ENCODE results near the gene GNL3L.
"Not testable (repeated sequence)": the region's sequence is repeated elsewhere in the genome, so short reads cannot be mapped to it uniquely, and the experiment has no call there.

The GNL3L gene

GRCh38 chrX:54550821-54551220 is 20.8 kb downstream of the GNL3L start:
- no peaks in the 10 kb centered on the region for H3K79me2 ChIP-seq (ENCODE audit: control insufficient read depth, low read length)
- no peaks in the 10 kb centered on the region for H3K27me3 ChIP-seq (ENCODE audit: control insufficient read depth, low read length)
- no peaks in the 10 kb centered on the region for H3K4me1 ChIP-seq (ENCODE audit: control insufficient read depth, low read length)
- no peak overlapping the region for H3K4me2 ChIP-seq (ENCODE audit: low read length)
- no peaks in the 10 kb centered on the region for H3F3A ChIP-seq (ENCODE audit: control insufficient read depth, insufficient read depth)
- H4K20me1 ChIP-seq (ENCODE audit: control insufficient read depth, insufficient read depth, low read depth, low read length): no peaks in the 10 kb centered on the region
- H3K9me2 ChIP-seq (replicated peaks; ENCODE audit: control insufficient read depth, low read length): no peaks in the 10 kb centered on the region
- H3K27ac ChIP-seq (ENCODE audit: low read depth, low read length): no peak overlapping the region
- TF ChIP-seq CTCF (IDR thresholded peaks at IDR 0.05; ENCODE audit: low read depth, low read length, poor library complexity, severe bottlenecking) (no peak), EZH2phosphoT487 (IDR thresholded peaks at IDR 0.05; ENCODE audit: borderline replicate concordance, low read length) (no peak)
- H3K9me3 ChIP-seq (ENCODE audit: control insufficient read depth, insufficient read depth, low read length): no peaks in the 10 kb centered on the region
- H3K36me3 ChIP-seq (ENCODE audit: control insufficient read depth, low read length): peaks cover 67% of the 10 kb centered on the region
- no peak overlapping the region for H3K4me3 ChIP-seq (ENCODE audit: low read length)

DNA sequence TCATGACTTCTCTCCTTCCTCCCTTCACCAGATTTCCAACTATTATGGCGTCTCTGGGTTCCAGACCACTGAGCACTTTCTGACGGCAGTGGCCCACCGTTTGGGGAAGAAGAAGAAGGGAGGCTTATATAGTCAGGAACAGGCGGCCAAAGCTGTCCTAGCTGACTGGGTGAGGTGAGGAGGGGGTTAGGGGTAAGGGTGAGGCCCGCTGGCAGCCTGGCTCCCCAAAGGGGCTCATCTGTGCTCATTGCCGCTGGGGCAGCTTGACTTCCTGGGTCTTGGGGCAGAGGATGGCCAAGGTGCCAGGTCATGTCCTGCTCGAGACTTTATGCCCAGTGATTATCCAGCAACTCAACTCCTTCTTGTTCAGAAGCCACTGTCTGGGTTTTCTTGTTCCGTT is 21.8 kb downstream of the GNL3L start:
- no peaks in the 10 kb centered on the region for H4K20me1 ChIP-seq (ENCODE audit: control insufficient read depth, insufficient read depth, low read depth, low read length)
- H3K4me3 ChIP-seq (ENCODE audit: low read length): no peak overlapping the region
- no peaks in the 10 kb centered on the region for H3K9me3 ChIP-seq (ENCODE audit: control insufficient read depth, insufficient read depth, low read length)
- no peak overlapping the region for H3K4me2 ChIP-seq (ENCODE audit: low read length)
- no peaks in the 10 kb centered on the region for H3K27me3 ChIP-seq (ENCODE audit: control insufficient read depth, low read length)
- H3K9me2 ChIP-seq (replicated peaks; ENCODE audit: control insufficient read depth, low read length): no peaks in the 10 kb centered on the region
- H3K36me3 ChIP-seq (ENCODE audit: control insufficient read depth, low read length): peaks cover 71% of the 10 kb centered on the region
- H3K79me2 ChIP-seq (ENCODE audit: control insufficient read depth, low read length): no peaks in the 10 kb centered on the region
- no peak for TF ChIP-seq CTCF (IDR thresholded peaks at IDR 0.05; ENCODE audit: low read depth, low read length, poor library complexity, severe bottlenecking)
- TF ChIP-seq EZH2phosphoT487 (IDR thresholded peaks at IDR 0.05; ENCODE audit: borderline replicate concordance, low read length): no peak
- no peaks in the 10 kb centered on the region for H3K4me1 ChIP-seq (ENCODE audit: control insufficient read depth, low read length)
- no peaks in the 10 kb centered on the region for H3F3A ChIP-seq (ENCODE audit: control insufficient read depth, insufficient read depth)
- no peak overlapping the region for H3K27ac ChIP-seq (ENCODE audit: low read depth, low read length)

DNA sequence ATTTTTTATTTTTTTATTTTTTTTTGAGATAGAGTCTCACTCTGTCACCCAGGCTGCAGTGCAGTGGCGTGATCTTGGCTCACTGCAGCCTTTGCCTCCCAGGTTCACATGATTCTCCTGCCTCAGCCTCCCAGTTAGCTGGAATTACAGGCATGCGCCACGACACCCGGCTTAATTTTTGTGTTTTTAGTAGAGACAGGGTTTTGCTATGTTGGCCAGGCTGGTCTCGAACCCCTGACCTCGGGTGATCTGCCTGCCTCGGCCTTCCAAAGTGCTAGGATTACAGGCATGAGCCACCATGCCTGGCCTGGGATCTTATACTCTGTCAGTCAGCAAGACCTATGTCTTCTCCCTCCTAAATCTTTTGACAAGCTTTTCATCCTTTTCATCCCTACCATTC is 25.0 kb downstream of the GNL3L start:
- H3K4me1 ChIP-seq (ENCODE audit: control insufficient read depth, low read length); H4K20me1 ChIP-seq (ENCODE audit: control insufficient read depth, insufficient read depth, low read depth, low read length); H3K9me2 ChIP-seq (replicated peaks; ENCODE audit: control insufficient read depth, low read length); H3K9me3 ChIP-seq (ENCODE audit: control insufficient read depth, insufficient read depth, low read length); H3K4me2 ChIP-seq (ENCODE audit: low read length); H3K4me3 ChIP-seq (ENCODE audit: low read length); H3K27ac ChIP-seq (ENCODE audit: low read depth, low read length); H3F3A ChIP-seq (ENCODE audit: control insufficient read depth, insufficient read depth); H3K27me3 ChIP-seq (ENCODE audit: control insufficient read depth, low read length); H3K79me2 ChIP-seq (ENCODE audit: control insufficient read depth, low read length): not testable (repeated sequence)
- peaks cover 62% of the 10 kb centered on the region for H3K36me3 ChIP-seq (ENCODE audit: control insufficient read depth, low read length)

- TF ChIP-seq EZH2phosphoT487 (IDR thresholded peaks at IDR 0.05; ENCODE audit: borderline replicate concordance, low read length) (no peak), CTCF (IDR thresholded peaks at IDR 0.05; ENCODE audit: low read depth, low read length, poor library complexity, severe bottlenecking) (no peak)
- H3F3A ChIP-seq (ENCODE audit: control insufficient read depth, insufficient read depth): no peaks in the 10 kb centered on the region
- no peak overlapping the region for H3K27ac ChIP-seq (ENCODE audit: low read depth, low read length)
- H4K20me1 ChIP-seq (ENCODE audit: control insufficient read depth, insufficient read depth, low read depth, low read length): no peaks in the 10 kb centered on the region
- H3K4me2 ChIP-seq (ENCODE audit: low read length): no peak overlapping the region
- H3K4me1 ChIP-seq (ENCODE audit: control insufficient read depth, low read length): no peaks in the 10 kb centered on the region
- H3K9me2 ChIP-seq (replicated peaks; ENCODE audit: control insufficient read depth, low read length): no peaks in the 10 kb centered on the region
- no peaks in the 10 kb centered on the region for H3K27me3 ChIP-seq (ENCODE audit: control insufficient read depth, low read length)
- H3K36me3 ChIP-seq (ENCODE audit: control insufficient read depth, low read length): peaks cover 55% of the 10 kb centered on the region
- no peaks in the 10 kb centered on the region for H3K9me3 ChIP-seq (ENCODE audit: control insufficient read depth, insufficient read depth, low read length)
- H3K79me2 ChIP-seq (ENCODE audit: control insufficient read depth, low read length): no peaks in the 10 kb centered on the region
- H3K4me3 ChIP-seq (ENCODE audit: low read length): no peak overlapping the region
These were observed 30.4 kb downstream of the GNL3L start for GRCh38 chrX:54560411-54560810.
